NCI-H1105 treated with DMSO at 0.1 percent for 48 hours (cell line): ENCODE results near the gene PLA2G2A.

Experiments used
- DNase-seq: peaks from one replicate; lab custom pipeline; 2025; lab: John Stamatoyannopoulos, UW

The PLA2G2A gene

GRCh38 chr1:19926296-19927129 is 52.9 kb downstream of the PLA2G2A start:
- no peak for DNase-seq
